ENCODE results near the gene PRKAB1.

PRKAB1 gene

DNA sequence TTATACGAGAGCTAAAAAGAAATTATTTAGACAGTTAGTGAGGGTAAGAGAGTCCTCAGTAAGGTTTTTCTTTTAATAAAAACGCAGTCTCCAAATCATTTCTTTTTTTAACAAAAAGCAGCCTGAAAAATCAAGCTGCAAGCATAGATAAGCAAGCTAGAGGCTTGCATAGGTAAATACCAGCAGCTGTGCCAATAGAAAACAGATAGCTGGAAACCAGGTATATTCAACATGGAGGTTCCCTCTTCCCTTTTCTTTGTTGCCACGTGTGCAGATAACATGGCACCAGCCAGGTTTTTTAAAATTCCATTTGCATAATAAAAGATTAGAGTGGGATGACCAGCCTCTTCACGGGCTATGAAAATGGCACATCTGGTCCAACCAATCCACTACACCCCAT lies 6.1 kb upstream of the PRKAB1 start:
- no peak for DNase-seq (ENCODE audit: low spot score)

DNA sequence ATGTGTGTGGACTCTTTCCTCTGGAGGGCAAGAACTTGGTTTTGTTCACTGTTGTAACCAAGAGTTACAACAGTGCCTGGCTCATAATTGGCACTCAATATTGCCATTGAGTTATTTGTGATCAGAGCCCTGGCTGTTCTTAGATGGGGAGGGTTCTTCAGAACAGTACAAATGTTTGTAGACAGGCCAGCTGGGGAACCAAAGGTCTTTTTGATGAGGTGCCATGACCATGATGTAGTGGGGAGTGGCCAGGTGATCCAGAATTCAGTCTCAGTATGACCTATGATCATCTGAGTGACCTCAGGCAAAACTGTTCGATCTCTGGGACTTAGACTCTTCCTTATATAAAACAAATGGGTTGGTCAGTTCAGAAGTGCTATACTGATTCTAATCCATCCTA lies 3.3 kb upstream of the PRKAB1 start:
- no peak for DNase-seq (ENCODE audit: low spot score)

DNA sequence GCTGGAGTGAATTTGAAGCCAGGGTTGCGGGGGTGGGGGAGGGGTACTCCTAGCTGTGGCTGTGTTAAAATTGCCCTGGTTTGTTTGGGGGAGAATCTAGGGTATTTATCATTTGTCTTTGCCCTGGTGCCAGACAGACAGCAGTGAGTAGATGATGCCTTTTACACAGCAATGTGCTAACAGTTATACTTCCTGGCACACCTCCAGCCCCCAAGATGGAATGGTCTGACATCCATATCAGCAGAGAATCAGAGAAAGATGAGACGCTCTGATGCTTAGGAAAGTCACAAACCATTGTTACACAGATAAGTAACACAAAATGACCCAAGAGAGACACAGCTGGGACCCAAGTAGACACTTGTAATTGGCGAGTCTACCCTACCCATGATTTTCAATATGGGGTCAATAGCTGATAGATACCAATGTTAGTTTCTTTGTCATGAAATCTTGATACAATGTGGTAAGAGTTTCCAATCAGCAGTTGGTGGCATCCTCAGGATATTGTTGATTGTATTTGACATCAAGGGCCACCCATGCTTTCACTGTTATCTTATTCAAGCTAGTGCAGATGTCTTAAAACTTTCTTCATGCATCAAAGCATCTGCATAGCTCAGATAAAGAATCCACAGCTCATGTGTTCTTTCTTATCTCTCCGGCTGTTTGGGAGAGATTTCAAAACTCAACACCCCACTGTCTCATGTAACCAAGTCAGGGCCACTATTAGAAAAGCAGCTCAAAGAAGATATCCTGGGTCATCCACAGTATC lies 2.6 kb upstream of the PRKAB1 start:
- no peak for DNase-seq (ENCODE audit: low spot score)

DNA sequence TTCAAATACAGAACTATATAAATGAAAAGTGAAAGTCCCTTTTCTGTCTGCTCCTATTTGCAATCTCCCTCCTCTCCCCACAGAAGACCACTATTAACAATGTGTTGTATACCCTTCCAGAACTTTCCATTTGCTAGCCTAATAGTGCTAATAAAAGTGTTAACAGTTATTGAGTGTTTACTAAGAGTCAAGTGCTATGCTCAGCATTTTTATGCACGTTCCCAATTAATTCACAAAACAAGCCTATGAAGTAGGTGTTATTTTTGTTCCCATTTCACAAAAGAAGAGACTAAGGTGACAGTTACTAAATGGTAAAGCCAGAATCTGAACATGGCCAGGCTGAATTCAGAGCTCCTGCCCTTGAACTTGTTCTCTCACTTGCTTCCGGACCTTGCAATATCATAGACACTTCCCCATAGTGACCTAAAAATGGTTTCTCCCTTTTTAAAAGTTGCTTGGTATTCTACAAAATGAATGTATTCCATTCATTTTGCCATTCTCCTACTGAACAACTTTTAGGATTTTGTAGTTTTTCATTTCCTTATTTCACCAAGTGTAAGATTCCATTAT lies 1.6 kb upstream of the PRKAB1 start:
- no peak for DNase-seq (ENCODE audit: low spot score)

DNA sequence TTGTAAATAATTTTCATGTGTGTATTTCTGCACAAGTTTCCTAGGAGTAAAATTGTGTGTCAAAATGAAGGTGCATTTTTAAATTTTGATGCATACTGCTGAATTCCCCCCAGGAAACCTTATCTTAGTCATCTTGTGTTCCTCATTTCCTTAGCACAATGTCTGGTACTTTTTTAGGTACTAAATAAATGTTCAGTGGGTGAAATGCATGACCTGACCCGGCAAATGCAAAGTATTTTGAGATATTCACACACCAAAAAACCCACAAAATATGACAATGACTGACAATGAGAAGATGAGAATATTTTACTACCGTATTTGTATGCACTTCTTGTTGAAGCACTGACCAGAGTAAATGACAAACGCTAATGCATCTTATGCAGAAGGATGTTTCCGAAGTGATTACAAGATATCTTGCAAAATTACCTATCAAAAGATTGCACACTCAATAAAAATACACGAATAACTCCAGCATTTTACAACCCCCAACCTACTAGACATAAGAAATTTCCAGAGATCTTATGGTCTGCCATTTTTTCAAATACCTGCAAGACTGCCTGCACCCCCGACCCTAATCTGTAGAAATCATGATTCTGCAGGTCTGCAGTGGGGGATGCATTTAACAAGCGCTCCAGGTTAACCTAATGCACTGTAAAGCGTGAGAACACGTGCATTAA lies 895 bp upstream of the PRKAB1 start:
- DNase-seq (ENCODE audit: low spot score): peak; percentile 40

DNA sequence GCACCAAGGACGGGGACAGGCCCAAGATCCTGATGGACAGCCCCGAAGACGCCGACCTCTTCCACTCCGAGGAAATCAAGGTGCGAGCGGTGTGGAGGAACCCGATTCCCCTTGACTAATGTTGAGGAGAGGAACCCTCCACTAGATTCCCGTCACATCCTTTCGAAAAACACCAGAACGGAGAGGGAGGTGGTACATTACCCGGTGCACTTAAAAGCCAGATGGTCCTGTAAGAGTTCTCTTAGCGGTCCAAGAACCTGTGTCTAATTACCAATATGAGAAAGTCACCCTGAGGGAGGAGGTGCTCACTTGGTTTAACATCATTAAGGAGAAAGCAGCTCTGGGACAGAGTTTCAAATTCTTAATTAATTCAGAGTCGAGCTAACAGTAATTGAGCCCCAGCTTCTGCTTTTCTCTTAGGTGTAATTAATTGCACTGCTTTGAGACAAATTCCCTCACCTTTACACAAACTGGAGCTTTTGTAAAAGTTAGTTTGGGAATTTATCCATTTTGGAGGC lies 450 bp downstream of the PRKAB1 start:
- DNase-seq (ENCODE audit: low spot score): no peak

DNA sequence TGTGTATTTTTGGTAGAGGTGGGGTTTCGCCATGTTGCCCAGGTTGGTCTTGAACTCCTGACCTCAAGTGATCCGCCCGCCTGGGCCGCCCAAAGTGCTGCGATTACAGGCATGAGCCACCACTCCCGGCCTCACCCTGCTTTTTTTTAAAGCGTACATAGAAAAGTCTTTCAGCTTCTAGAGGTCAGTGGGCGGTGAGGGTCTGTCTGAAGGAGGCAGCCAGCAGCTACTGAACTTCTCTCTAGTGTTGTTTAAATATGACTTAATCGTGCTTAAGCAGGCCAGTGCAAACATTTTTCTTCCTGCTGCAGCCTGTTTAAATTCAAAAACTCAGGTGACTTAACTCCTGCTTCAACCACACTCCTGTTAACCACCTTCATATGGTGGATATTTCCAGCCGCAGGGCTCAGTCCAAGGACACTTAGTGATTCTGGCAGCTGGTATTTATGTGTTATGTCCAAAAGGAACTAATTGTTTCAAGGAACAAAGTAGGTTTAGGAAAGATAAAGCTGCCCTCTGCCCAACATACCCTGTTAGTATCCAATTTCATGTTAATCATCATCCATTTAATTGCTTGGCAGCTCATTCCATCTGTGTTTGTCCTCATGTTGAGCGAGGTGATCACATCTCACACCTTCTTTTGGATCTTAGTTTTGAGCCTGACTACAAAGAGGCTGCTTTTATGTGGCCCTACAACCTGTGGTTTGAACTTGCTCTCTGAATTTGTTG lies 2.0 kb downstream of the PRKAB1 start:
- no peak for DNase-seq (ENCODE audit: low spot score)

DNA sequence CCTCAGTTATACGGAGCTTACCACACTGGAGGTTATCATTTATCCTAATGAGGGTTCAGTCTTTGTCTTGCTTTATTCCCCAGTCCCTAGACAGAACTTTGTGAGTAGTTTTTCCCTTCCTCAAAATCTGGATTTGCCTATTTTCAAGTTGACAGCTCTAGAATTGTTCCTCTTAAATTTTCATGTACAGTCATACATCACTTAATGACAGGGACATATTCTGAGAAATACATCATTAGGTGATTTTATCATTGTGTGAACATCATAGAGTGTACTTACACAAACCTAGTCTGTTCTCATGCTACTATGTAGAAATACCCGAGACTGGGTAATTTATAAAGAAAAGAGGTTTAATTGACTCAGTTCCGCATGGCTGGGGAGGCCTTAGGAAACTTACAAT lies 3.1 kb downstream of the PRKAB1 start:
- no peak for DNase-seq (ENCODE audit: low spot score)

DNA sequence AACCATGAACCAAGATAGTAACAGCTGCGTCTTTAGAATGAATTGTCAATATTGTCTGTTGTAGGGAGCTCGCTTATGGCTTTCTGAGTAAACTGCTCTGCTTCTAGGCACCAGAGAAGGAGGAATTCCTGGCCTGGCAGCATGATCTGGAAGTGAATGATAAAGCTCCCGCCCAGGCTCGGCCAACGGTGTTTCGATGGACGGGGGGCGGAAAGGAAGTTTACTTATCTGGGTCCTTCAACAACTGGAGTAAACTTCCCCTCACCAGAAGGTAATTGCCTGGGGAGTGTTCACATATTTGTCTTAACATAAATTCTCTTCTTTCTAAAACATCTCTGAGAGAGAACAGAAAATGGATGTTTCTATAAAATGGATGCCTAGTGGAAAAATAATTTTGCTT lies 4.3 kb downstream of the PRKAB1 start:
- no peak for DNase-seq (ENCODE audit: low spot score)

DNA sequence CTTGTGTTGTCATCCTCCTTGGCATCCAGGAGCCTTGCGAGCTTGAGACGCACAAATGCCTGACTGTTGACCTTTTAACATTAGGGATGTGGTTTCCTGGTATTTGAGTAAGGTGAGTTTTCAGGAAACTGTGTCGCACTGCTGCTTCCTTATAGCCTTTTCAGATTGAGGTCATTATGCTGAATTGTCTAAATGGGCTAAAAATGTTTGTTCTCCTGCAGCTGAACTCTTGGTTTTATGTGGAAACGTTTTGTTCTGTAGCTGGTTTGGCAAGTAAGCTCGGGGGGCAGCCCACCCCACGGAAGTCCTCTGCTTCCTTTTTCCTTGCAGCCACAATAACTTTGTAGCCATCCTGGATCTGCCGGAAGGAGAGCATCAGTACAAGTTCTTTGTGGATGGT lies 5.7 kb downstream of the PRKAB1 start:
- peak; percentile 93 for DNase-seq (ENCODE audit: low spot score)

DNA sequence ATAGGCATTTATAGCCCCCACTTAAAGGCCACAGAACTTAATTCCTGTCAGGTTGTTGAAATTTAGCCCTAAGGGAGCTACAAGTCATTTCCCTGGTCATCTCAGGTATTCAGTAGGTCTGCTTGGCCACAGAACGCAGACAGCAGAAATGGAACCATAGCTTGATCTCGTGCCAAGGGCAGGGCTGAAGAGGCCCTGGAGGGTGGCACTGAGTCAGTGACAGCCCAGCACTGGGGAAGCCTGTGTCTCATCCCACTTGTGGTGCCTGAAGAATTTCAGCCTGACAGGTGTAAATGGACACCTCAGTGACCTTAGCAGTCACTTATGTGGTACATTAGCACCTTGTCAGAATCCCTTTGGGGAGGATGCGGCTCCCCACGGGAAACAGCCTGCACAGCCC lies 6.6 kb downstream of the PRKAB1 start:
- DNase-seq (ENCODE audit: low spot score): no peak

DNA sequence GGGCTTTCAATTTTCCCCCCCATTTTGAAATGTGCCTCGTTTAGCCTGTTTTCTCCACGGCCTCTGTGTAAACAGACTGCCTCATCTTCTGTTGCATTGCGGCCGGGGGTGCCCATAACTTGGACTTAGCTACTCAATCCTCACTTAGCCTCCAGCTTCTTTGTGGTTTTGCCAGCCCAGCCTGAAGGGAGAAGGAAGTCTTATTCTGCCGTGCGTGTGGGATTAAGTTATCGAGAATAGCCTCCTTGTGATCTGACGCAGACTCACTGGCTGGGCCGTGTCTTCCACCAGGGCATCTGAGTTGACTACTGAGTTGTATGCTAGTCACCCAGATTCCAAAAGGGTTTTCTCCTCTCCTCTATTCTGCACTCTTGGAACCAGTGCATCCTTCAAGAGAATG lies 8.1 kb downstream of the PRKAB1 start:
- DNase-seq (ENCODE audit: low spot score): no peak

DNA sequence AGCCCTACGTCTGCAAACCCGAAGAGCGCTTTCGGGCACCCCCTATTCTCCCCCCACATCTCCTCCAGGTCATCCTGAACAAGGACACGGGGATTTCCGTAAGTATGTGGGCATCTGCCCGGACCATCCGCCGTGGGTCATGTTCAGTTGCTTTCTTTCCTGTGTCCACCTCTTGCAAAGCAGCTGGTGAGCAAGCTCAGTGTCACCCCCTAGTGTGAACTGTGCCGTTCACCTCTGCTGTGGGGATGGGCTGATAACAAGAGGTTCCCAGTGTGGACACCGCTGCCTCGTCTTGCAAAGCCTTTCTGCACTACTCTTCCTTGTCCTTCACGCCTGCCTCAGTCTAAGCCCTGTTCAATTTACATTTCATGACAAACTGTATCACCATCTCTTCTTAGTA lies 8.6 kb downstream of the PRKAB1 start:
- DNase-seq (ENCODE audit: low spot score): no peak

DNA sequence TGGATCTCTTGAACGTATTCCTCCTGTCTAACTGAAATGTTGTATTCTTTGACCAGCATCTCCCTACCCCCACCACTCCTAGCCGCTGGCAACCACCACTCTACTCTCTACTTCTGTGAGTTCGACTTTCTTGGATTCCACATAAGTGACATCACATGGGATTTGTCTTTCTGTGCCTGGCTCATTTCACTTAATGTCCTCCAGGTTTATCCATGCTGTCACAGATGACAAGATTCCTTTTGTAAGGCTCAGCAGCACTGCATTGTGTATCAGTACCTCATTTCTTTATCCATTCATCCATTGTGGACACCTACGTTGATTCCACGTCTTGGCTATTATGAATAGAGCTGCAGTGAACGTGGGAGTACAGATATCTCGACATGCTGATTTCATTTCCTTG lies 10.5 kb downstream of the PRKAB1 start:
- DNase-seq (ENCODE audit: low spot score): no peak

DNA sequence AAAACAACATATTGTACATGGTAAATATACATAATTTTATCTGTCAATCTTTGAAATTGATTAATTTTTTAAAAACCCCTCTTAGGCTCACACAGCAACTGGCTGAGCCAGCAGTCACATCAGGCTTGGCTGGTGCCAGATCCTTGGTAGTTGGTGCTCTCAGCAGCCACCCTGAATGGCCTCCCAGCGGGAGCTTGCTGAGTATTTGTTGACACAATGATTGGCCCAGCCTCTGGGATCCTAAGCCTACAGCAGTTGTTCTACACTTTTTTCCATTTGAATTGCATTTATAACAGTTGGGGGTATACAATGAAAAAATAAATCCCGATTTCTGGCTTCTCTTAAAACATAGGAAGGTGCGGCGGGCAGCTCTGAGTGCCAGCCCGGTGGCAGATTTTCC lies 11.1 kb downstream of the PRKAB1 start:
- no peak for DNase-seq (ENCODE audit: low spot score)

DNA sequence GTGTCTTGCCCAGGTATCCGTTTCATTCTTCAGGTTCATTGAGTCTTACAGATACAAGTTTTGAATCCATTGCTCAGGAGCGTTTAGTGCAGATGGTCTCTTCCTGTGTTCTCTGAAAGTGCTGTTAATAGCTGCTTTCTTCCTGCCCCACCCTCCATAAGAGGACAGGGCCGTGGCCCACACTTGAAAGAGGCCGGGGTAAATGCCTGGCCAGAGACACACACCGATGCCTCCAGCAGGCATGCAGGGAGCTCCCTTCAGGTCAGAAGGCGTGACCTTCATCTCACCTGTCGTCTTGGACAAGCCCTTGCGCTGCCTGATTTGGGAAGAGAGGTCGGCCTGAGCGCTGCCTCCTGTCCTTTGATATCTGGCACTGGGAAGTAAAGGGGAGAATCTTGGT lies 11.6 kb downstream of the PRKAB1 start:
- no peak for DNase-seq (ENCODE audit: low spot score)

DNA sequence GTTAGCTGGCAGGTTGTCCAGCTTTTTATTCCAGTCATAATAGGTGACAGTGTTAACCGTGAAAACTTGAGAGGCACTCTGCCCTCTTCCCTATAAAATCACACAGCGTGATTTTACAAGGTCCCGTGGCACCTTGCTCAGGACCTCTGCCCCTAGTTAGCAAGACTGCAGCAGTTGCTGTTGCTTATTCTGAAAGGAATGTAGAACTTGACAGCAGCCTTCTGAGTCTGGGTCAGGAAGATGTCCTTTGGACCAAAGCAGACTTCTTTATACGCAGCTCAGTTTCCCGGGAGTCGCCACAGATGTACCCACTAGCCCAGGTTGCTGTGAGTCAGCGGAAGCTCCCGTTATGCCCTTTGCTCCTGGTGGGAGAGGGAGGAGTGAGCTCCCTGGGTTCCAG lies 13.2 kb downstream of the PRKAB1 start:
- no peak for DNase-seq (ENCODE audit: low spot score)

DNA sequence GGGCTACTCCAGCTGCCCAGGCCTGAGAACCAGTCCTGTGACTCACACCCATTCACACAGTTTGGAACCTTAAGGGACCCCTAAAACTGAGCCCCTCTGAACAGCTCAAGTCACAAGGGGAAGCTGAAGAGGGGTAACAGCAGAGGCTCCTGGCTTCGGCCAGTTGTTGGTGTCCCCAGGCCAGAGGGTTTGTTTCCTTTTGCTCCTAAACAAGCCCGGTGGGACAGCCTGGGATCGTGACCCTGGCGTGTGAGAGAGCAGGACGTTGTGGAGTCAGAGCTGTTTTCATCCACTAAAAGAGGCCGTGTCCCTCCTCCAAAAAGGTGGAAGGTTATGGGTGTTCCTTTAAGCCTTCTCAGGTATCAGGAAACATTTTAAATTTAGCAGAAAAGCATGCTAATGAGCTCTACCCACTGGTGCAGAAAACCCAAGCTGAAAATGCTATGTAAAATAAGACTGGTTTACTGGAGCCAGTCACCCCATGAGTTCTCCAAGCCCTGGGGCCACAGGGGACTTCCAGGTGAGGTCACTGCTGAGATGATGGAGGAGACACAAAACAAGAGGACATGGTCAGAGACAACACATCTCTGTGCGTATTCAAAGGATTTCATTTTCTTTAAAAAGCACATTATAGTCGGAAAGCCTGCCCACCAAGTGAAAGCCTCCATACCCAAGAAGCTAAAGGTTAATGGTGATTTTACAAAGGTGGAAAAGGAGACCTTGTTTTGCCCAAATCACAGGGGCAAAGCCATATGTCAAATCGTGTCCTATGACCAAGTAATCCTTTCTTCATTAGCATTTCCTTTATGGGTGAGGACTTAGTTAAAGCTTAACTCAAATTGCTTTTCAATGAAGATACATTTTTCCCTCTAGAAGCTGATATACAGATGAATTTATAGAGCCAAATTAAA lies 14.1 kb downstream of the PRKAB1 start:
- DNase-seq (ENCODE audit: low spot score): no peak

DNA sequence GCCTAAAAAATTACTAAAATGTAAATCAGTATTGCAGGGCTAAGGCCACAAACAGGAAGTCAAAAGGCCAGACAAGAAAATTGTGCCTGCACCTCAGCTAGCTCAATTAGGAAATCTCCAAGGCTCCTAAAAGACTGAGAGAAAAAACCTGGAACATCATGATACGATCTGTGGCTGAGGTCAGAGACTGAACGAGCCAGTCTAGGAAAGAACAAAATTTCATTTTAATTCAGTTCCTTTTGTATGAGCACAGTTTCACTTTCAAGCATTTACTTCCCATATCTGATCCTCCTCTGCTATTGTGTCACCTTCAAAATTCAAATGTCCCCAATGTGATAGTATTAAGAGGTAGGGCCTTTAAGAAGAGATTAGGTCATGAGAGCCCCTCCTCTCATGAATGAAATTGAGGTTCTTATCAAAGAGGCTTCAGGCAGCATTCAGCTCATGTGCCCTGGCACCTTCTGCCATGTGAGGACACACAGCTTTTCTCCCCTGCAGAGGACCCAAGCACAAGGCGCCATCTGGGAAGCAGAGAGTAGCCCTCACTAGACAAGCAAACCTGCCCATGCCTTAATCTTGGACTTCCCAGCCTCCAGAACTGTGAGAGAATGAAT lies 14.8 kb downstream of the PRKAB1 start:
- DNase-seq (ENCODE audit: low spot score): no peak

DNA sequence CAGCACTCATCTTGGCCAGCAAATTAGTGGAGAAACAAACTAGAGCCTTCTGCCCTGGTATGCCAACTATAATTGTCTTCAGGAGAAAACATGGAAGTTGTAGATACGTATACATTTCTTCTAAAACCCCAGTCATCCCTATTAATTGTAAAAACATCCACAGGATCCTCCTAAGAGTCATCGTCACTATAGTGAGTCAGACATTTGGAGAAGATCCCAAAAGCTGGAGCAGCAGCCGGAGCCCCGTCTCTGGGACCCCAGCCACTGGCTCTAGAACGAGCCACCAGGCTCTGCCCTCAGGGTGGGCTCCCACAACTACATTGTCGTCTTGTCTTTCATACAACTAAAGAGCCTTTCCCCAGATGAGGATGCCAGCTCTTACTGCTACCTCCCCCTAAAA lies 15.5 kb downstream of the PRKAB1 start:
- no peak for DNase-seq (ENCODE audit: low spot score)

DNA sequence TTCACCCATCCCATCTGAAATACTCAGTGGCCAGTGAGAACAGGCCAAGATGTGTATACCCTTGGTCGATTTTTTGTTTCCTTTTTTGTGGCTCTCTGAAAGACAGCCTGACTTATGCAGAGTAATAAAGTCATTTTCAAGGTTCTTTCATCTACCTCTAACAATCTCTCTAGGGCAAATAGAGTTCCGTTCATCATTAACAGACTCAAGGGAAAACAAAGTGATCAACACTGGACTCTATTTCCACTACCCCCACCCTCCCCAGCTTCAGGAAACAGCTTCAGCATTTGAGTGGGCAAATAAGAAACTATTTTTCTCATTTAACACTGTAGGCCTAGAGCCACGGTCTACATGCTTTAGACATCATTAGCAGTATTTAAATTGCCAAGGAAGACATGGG lies 15.9 kb downstream of the PRKAB1 start:
- no peak for DNase-seq (ENCODE audit: low spot score)
